ENCODE measurements around the gene SEC31A. TPM values are rescaled to one million over a fixed set of nuclear protein-coding genes. Genes with fewer than 3 reads are reported as not detected.

Gene SEC31A
- total and polyA plus RNA-seq, 12 donors = 82.5 to 163 (median 122) TPM

GRCh38 chr4:82899374-82900065 lies 8.6 kb upstream of the SEC31A start:
- 1 to 2% methylated on average over 4 of the region's 4 CpGs for WGBS, 2 donors
- H3K4me1 ChIP-seq = peaks cover 0 to 45% (median 36%) of the 10 kb centered on the region in 9 donors
- intact Hi-C loops (cut with DNase I) = loop anchor here in 9 of 10 donors (2.0 to 10.0 kb wide), 8 partner anchors 111 to 475 kb away; partner anchors contain the start of genes LIN54 (in 5 of the 9), COPS4 (in 4 of the 9), COQ2 (in 1 of the 9) and ENOPH1 (in 1 of the 9)

GRCh38 chr4:82898322-82899243 lies 7.6 kb upstream of the SEC31A start:
- WGBS, 2 donors = 43% methylated on average over 7 of the region's 7 CpGs
- Histone ChIP-seq H3K4me3 (peak overlapping the region in 9 of 10 donors; percentile 56 to 88 (median 72)), H3K9me3 (no peaks in the 10 kb centered on the region), H3K36me3 (peaks cover 0 to 47% (median 8%) of the 10 kb centered on the region in 9 donors), H3K4me1 (peaks cover 0 to 45% (median 36%) of the 10 kb centered on the region in 9 donors), H3K27ac (peak overlapping the region in 9 of 10 donors; percentile 6 to 99 (median 98)), H3K27me3 (no peaks in the 10 kb centered on the region)
- intact Hi-C loops (cut with DNase I) = loop anchor here in 5 of 10 donors (10.0 kb wide), 3 partner anchors 136 to 474 kb away; partner anchors contain the start of genes COPS4 (in 4 of the 5), ENOPH1 (in 1 of the 5) and HNRNPDL (in 1 of the 5)
- no peak for DNase-seq
- TF ChIP-seq CTCF (IDR thresholded peaks at IDR 0.05) = peak in 7 of 9 donors; percentile 10 to 52 (median 41)
- no peak for ATAC-seq

More at GRCh38 chr4:82899374-82900065, 8.6 kb upstream of the SEC31A start:
- peak in 1 of 8 donors; percentile 0 for ATAC-seq
- no peak for DNase-seq
- Histone ChIP-seq H3K9me3 (no peaks in the 10 kb centered on the region), H3K36me3 (peaks cover 0 to 37% (median 4%) of the 10 kb centered on the region in 9 donors), H3K27me3 (no peaks in the 10 kb centered on the region), H3K4me3 (peak overlapping the region; percentile 56 to 88 (median 72)), H3K27ac (peak overlapping the region in 9 of 10 donors; percentile 97 to 99 (median 99))
- no peak for TF ChIP-seq CTCF (IDR thresholded peaks at IDR 0.05)

- no peak for DNase-seq
- Histone ChIP-seq H3K27me3 (no peaks in the 10 kb centered on the region), H3K27ac (no peak overlapping the region), H3K4me1 (peaks cover 0 to 49% (median 36%) of the 10 kb centered on the region in 9 donors), H3K4me3 (no peak overlapping the region), H3K9me3 (no peaks in the 10 kb centered on the region), H3K36me3 (peaks cover 0 to 58% (median 12%) of the 10 kb centered on the region in 9 donors)
- ATAC-seq = no peak
- 78 to 84% methylated on average over 1 of the region's 1 CpG for WGBS, 2 donors
- TF ChIP-seq CTCF (IDR thresholded peaks at IDR 0.05) = no peak
- intact Hi-C loops (cut with DNase I) = loop anchor here in 5 of 10 donors (10.0 kb wide), 3 partner anchors 138 to 472 kb away; partner anchors contain the start of genes COPS4 (in 4 of the 5), ENOPH1 (in 1 of the 5) and HNRNPDL (in 1 of the 5)
Observed at GRCh38 chr4:82896755-82897154, 5.8 kb upstream of the SEC31A start.

All from heart right ventricle (tissue), 16 donors.